Measurements from ENCODE around the gene IMMP2L. TPM values are rescaled to one million over a fixed set of nuclear protein-coding genes. Genes with fewer than 3 reads are reported as not detected.

Gene IMMP2L
- total RNA-seq, 1 experiment from 2014 or later = 8.8 TPM

DNA sequence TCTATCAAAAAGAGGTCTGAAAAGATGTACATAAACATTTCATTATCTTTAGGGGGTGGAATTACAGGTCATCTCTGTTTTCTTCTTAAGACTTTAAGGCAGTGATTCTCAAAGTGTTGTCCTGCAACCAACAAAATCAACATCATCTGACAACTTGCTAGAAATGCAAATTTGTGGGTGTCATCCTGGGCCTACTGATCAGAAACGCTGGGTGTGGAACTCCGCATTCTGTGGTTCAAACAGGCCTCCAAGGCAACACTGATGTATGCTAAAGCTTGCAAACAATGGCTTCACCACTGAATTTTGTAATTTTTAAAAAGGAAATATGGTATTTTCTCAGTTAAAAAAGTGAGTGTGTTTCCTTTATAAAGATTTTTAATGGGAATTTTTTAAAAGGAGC, 873.4 kb downstream of the IMMP2L start:
- Histone ChIP-seq H3K4me3 (ENCODE audit: low read depth in 2 of 2, low read length in 2 of 2) (no peak overlapping the region), H3K4me1 (ENCODE audit: control insufficient read depth, insufficient read depth, low read length) (no peaks in the 10 kb centered on the region), H3K27me3 (ENCODE audit: control insufficient read depth, insufficient read depth, low read length) (no peaks in the 10 kb centered on the region), H3K36me3 (ENCODE audit: control insufficient read depth, insufficient read depth, low read length) (no peaks in the 10 kb centered on the region), H3K27ac (ENCODE audit: low read length) (no peak overlapping the region), H3K9me3 (ENCODE audit: control insufficient read depth, insufficient read depth, low read depth, low read length) (no peaks in the 10 kb centered on the region)
- ATAC-seq = no peak
- no peak for DNase-seq (ENCODE audit: low read depth, low spot score)
- ChIA-PET CTCF (no interaction called here), POLR2A (no interaction called here)
- intact Hi-C loops (cut with micrococcal nuclease; ENCODE audit: unreplicated experiment) = no loop called here
- TF ChIP-seq, protein P1, sequence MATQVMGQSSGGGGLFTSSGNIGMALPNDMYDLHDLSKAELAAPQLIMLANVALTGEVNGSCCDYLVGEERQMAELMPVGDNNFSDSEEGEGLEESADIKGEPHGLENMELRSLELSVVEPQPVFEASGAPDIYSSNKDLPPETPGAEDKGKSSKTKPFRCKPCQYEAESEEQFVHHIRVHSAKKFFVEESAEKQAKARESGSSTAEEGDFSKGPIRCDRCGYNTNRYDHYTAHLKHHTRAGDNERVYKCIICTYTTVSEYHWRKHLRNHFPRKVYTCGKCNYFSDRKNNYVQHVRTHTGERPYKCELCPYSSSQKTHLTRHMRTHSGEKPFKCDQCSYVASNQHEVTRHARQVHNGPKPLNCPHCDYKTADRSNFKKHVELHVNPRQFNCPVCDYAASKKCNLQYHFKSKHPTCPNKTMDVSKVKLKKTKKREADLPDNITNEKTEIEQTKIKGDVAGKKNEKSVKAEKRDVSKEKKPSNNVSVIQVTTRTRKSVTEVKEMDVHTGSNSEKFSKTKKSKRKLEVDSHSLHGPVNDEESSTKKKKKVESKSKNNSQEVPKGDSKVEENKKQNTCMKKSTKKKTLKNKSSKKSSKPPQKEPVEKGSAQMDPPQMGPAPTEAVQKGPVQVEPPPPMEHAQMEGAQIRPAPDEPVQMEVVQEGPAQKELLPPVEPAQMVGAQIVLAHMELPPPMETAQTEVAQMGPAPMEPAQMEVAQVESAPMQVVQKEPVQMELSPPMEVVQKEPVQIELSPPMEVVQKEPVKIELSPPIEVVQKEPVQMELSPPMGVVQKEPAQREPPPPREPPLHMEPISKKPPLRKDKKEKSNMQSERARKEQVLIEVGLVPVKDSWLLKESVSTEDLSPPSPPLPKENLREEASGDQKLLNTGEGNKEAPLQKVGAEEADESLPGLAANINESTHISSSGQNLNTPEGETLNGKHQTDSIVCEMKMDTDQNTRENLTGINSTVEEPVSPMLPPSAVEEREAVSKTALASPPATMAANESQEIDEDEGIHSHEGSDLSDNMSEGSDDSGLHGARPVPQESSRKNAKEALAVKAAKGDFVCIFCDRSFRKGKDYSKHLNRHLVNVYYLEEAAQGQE (IDR thresholded peaks at IDR 0.05; ENCODE audit: insufficient read depth in 1 of 2, low read depth in 2 of 2, low read length in 1 of 2) = no peak
- TF ChIP-seq, protein P2, sequence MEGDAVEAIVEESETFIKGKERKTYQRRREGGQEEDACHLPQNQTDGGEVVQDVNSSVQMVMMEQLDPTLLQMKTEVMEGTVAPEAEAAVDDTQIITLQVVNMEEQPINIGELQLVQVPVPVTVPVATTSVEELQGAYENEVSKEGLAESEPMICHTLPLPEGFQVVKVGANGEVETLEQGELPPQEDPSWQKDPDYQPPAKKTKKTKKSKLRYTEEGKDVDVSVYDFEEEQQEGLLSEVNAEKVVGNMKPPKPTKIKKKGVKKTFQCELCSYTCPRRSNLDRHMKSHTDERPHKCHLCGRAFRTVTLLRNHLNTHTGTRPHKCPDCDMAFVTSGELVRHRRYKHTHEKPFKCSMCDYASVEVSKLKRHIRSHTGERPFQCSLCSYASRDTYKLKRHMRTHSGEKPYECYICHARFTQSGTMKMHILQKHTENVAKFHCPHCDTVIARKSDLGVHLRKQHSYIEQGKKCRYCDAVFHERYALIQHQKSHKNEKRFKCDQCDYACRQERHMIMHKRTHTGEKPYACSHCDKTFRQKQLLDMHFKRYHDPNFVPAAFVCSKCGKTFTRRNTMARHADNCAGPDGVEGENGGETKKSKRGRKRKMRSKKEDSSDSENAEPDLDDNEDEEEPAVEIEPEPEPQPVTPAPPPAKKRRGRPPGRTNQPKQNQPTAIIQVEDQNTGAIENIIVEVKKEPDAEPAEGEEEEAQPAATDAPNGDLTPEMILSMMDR (IDR thresholded peaks at IDR 0.05) = no peak
- TF ChIP-seq SIN3A (IDR thresholded peaks at IDR 0.05; ENCODE audit: borderline replicate concordance, insufficient read depth, low read depth, low read length) (no peak), POLR2AphosphoS5 (IDR thresholded peaks at IDR 0.05; ENCODE audit: low read depth, low read length) (no peak), TCF7L2 (IDR thresholded peaks at IDR 0.05; ENCODE audit: low read depth, low read length) (no peak)
- in situ Hi-C loops (cut with HindIII; ENCODE audit: low pct_unique_long_range_greater_than_20kb, low sequenced_read_pairs) = no loop called here
- BruUV-seq (replicated peaks) = no TSS peak

DNA sequence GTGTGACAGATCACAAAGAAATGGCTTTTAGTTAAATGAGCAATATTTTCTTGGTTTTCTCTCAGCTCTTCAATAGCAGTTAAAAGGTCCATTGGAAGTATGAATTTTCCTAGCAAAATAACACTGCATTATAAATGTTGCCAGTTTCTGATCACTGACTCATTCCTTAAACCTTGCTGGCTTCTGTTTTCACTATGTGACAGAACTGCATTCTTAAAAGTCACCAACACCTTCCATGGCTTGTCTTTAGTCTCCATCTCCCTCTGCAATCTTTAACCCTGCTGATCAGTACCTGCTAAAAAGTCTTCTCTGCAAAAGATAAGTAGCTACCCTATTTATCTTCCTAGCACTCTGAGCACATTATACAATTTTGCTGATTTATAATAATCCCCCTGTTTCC, 876.4 kb downstream of the IMMP2L start:
- H3K27me3 ChIP-seq (ENCODE audit: control insufficient read depth, insufficient read depth, low read length) = no peaks in the 10 kb centered on the region
- TF ChIP-seq SIN3A (IDR thresholded peaks at IDR 0.05; ENCODE audit: borderline replicate concordance, insufficient read depth, low read depth, low read length) (no peak), POLR2AphosphoS5 (IDR thresholded peaks at IDR 0.05; ENCODE audit: low read depth, low read length) (no peak), TCF7L2 (IDR thresholded peaks at IDR 0.05; ENCODE audit: low read depth, low read length) (no peak)
- TF ChIP-seq, protein P1 (IDR thresholded peaks at IDR 0.05; ENCODE audit: insufficient read depth in 1 of 2, low read depth in 2 of 2, low read length in 1 of 2) = no peak
- TF ChIP-seq, protein P2 (IDR thresholded peaks at IDR 0.05) = no peak
- no peaks in the 10 kb centered on the region for H3K4me1 ChIP-seq (ENCODE audit: control insufficient read depth, insufficient read depth, low read length)
- no TSS peak for BruUV-seq (replicated peaks)
- DNase-seq (ENCODE audit: low read depth, low spot score) = no peak
- in situ Hi-C loops (cut with HindIII; ENCODE audit: low pct_unique_long_range_greater_than_20kb, low sequenced_read_pairs) = no loop called here
- intact Hi-C loops (cut with micrococcal nuclease; ENCODE audit: unreplicated experiment) = no loop called here
- H3K4me3 ChIP-seq (ENCODE audit: low read depth in 2 of 2, low read length in 2 of 2) = no peak overlapping the region
- no peaks in the 10 kb centered on the region; the same call in 1 of the 2 replicates for H3K36me3 ChIP-seq (ENCODE audit: control insufficient read depth, insufficient read depth, low read length)
- no peaks in the 10 kb centered on the region for H3K9me3 ChIP-seq (ENCODE audit: control insufficient read depth, insufficient read depth, low read depth, low read length)
- ATAC-seq = no peak
- POLR2A ChIA-PET = no interaction called here
- no peak overlapping the region for H3K27ac ChIP-seq (ENCODE audit: low read length)
- CTCF ChIA-PET = no interaction called here
